Measurements from ENCODE around the gene OR4C45. TPM values are rescaled to one million over a fixed set of nuclear protein-coding genes. Genes with fewer than 3 reads are reported as not detected.
A peak's percentile ranks its signal among the peaks of the same experiment; 100 is the strongest.
"Not testable (repeated sequence)": the region's sequence is repeated elsewhere in the genome, so short reads cannot be mapped to it uniquely, and the experiment has no call there.

OR4C45 gene
- total RNA-seq, 1 donor from 2014 or later, result not detected

DNA sequence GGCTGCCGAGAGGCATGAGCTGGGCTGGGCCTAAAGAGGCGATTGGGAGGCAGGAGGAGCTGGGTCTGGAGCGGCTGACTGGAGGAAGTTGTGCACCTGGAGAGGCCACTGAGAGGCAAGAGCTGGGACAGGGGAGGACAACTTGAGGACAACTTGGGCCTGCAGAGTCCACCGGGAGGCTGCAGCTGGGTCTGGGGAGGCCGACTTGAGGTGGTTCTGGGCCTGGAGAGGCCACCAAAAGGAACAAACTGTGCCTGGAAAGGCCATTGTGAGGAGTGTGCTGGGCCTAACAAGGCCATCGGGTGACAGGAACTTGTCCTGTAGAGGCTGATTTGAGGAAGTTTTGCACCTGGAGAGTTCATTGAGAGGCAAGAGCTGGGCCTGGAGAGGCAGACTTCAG is 41.5 kb downstream of the OR4C45 start:
- peak in 1 of 2 donors; percentile 67 for DNase-seq (ENCODE audit: extremely low spot score in 2 of 2)
- no peaks in the 10 kb centered on the region for H3K4me1 ChIP-seq
- no peak overlapping the region for H3K4me3 ChIP-seq
- TF ChIP-seq POLR2AphosphoS5 (IDR thresholded peaks at IDR 0.05; ENCODE audit: insufficient read depth in 1 of 2, low read depth in 1 of 2), result no peak
- TF ChIP-seq, protein P1, sequence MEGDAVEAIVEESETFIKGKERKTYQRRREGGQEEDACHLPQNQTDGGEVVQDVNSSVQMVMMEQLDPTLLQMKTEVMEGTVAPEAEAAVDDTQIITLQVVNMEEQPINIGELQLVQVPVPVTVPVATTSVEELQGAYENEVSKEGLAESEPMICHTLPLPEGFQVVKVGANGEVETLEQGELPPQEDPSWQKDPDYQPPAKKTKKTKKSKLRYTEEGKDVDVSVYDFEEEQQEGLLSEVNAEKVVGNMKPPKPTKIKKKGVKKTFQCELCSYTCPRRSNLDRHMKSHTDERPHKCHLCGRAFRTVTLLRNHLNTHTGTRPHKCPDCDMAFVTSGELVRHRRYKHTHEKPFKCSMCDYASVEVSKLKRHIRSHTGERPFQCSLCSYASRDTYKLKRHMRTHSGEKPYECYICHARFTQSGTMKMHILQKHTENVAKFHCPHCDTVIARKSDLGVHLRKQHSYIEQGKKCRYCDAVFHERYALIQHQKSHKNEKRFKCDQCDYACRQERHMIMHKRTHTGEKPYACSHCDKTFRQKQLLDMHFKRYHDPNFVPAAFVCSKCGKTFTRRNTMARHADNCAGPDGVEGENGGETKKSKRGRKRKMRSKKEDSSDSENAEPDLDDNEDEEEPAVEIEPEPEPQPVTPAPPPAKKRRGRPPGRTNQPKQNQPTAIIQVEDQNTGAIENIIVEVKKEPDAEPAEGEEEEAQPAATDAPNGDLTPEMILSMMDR (IDR thresholded peaks at IDR 0.05), result no peak
- TF ChIP-seq POLR2A (IDR thresholded peaks at IDR 0.05), result no peak
- no peaks in the 10 kb centered on the region for H3K9me3 ChIP-seq
- H3K27me3 ChIP-seq, result no peaks in the 10 kb centered on the region
- H3K27ac ChIP-seq, result no peak overlapping the region
- no peaks in the 10 kb centered on the region for H3K36me3 ChIP-seq
- intact Hi-C loops (cut with DNase I), result no loop called here

DNA sequence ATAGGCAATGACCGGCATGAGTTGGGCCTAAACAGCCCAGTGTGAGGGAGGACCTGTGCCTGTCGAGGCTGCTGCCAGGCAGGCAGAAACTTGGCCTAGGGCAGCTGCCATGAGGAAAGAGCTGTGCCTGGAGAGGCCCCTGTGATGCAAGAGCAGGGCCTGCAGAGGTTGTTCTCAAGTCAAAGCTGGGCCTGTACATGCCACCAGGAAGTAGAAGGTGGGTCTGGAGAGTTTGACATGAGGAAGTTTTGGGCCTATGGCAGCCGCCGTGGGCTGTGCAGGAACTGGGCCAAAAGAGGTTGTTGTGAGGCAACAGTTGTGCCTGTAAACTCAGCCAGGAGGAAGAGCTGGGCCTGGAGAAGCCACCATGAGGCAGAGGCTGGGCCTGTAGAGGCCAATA is 43.2 kb downstream of the OR4C45 start:
- no peaks in the 10 kb centered on the region for H3K27me3 ChIP-seq
- H3K9me3 ChIP-seq, result no peaks in the 10 kb centered on the region
- no peak for TF ChIP-seq POLR2AphosphoS5 (IDR thresholded peaks at IDR 0.05; ENCODE audit: insufficient read depth in 1 of 2, low read depth in 1 of 2)
- TF ChIP-seq POLR2A (IDR thresholded peaks at IDR 0.05), result no peak
- TF ChIP-seq, protein P1 (IDR thresholded peaks at IDR 0.05), result no peak
- H3K36me3 ChIP-seq, result no peaks in the 10 kb centered on the region
- no peaks in the 10 kb centered on the region for H3K4me1 ChIP-seq
- DNase-seq (ENCODE audit: extremely low spot score in 2 of 2), result peak in 1 of 2 donors; percentile 79
- intact Hi-C loops (cut with DNase I), result no loop called here
- H3K27ac ChIP-seq, result no peak overlapping the region
- H3K4me3 ChIP-seq, result no peak overlapping the region

DNA sequence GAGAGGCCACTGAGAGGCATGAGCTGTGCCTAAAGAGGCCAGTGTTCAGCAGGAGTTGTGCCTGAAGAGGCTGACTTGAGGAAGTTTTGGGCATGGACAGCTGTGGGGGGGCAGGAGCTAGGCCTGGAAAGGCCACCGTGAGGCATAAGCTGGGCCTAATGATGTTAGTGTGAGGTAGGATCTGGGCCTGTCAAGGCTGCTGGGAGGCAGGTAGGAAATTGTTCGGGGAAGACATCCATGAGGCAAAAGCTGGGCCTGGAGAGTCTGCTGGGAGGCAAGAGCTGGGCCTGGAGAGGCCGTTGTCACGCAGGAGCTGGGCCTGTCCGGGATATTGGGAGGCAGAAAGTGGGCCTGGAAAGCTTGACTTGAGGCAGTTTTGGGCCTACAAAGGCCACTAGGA is 44.9 kb downstream of the OR4C45 start:
- intact Hi-C loops (cut with DNase I), result no loop called here
- H3K9me3 ChIP-seq, result no peaks in the 10 kb centered on the region
- H3K36me3 ChIP-seq, result no peaks in the 10 kb centered on the region
- H3K27me3 ChIP-seq, result no peaks in the 10 kb centered on the region
- DNase-seq (ENCODE audit: extremely low spot score in 2 of 2), result peak in 1 of 2 donors; percentile 56
- TF ChIP-seq, protein P1 (IDR thresholded peaks at IDR 0.05), result no peak
- TF ChIP-seq POLR2A (IDR thresholded peaks at IDR 0.05) (no peak), POLR2AphosphoS5 (IDR thresholded peaks at IDR 0.05; ENCODE audit: insufficient read depth in 1 of 2, low read depth in 1 of 2) (no peak)
- H3K4me1 ChIP-seq, result no peaks in the 10 kb centered on the region
- no peak overlapping the region for H3K4me3 ChIP-seq
- H3K27ac ChIP-seq, result no peak overlapping the region

DNA sequence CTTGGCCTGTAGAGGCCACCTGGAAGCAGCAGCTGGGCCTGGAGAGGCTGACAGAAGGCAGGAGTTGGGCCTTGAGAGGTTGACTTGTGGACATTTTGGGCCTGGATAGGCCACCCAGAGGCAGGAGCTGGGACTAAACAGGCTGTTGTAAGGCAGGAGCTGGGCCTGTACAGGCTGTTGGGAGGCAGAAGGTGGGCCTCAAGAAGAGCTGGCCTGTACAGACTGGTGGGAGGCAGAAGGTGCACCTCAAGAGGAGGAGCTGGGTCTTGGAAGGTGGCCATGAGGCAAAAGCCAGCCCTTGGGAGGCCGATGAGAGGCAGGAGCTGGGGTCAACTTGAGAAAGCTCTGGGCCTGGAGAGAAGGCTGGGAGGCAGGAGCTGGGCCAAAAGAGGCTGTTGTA is 45.3 kb downstream of the OR4C45 start:
- Histone ChIP-seq H3K4me3 (no peak overlapping the region), H3K4me1 (no peaks in the 10 kb centered on the region), H3K27me3 (no peaks in the 10 kb centered on the region), H3K36me3 (no peaks in the 10 kb centered on the region), H3K27ac (no peak overlapping the region), H3K9me3 (no peaks in the 10 kb centered on the region)
- intact Hi-C loops (cut with DNase I), result no loop called here
- TF ChIP-seq POLR2AphosphoS5 (IDR thresholded peaks at IDR 0.05; ENCODE audit: insufficient read depth in 1 of 2, low read depth in 1 of 2) (no peak), POLR2A (IDR thresholded peaks at IDR 0.05) (no peak)
- TF ChIP-seq, protein P1 (IDR thresholded peaks at IDR 0.05), result no peak
- peak in 1 of 2 donors; percentile 71 for DNase-seq (ENCODE audit: extremely low spot score in 2 of 2)

DNA sequence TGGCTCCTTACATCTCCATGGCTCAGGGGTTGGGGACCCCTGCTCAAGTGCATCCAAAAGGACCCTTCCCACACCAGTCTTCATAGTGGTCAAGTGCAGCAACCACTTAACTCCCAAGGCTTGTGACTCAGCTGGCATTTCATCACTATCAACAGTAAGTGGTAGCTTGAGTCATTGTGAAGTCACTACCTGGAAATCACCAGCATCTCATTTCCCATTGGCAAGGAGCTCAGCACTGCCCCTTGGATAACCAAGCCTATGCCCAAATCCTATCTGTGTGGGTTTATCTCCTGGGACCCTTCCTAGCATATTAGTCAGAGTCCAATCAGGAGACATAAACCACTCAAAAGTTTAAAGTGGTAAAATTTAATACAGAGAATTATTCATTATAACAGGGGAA is 46.3 kb downstream of the OR4C45 start:
- H3K4me1 ChIP-seq; H3K36me3 ChIP-seq; H3K4me3 ChIP-seq; intact Hi-C loops (cut with DNase I); H3K27me3 ChIP-seq; H3K9me3 ChIP-seq; H3K27ac ChIP-seq: not testable (repeated sequence)
- peak in 1 of 2 donors; percentile 52 for DNase-seq (ENCODE audit: extremely low spot score in 2 of 2)

DNA sequence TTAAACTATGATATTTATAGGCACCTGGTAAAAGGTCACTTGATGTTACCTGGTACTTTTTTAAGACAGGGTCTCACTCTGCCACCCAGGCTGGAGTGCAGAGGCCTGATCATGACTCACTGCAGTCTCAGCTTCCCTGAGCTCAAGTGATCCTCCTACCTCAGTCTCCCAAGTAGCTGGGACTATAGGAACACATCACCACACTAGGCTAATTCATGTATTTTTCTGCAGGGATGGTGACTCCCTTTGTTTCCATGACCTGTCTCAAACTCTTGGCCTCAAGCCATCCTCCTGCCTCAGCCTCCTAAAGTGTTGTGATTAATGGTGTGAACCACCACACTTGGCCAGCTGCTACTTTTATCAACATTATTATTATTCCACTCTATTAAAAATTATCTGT is 47.6 kb downstream of the OR4C45 start:
- Histone ChIP-seq H3K4me1 (no peaks in the 10 kb centered on the region), H3K27ac (no peak overlapping the region), H3K9me3 (no peaks in the 10 kb centered on the region), H3K27me3 (no peaks in the 10 kb centered on the region), H3K4me3 (no peak overlapping the region), H3K36me3 (no peaks in the 10 kb centered on the region)
- intact Hi-C loops (cut with DNase I), result no loop called here
- DNase-seq (ENCODE audit: extremely low spot score in 2 of 2), result no peak
- TF ChIP-seq POLR2AphosphoS5 (IDR thresholded peaks at IDR 0.05; ENCODE audit: insufficient read depth in 1 of 2, low read depth in 1 of 2), result no peak
- TF ChIP-seq, protein P1 (IDR thresholded peaks at IDR 0.05), result no peak
- no peak for TF ChIP-seq POLR2A (IDR thresholded peaks at IDR 0.05)

Data from vagina (tissue), 2 donors.